HL-60/S4 (cell line): Measurements from ENCODE around the gene PTPN2.
"Not testable (repeated sequence)": the region's sequence is repeated elsewhere in the genome, so short reads cannot be mapped to it uniquely, and the experiment has no call there.

Experiments used
- in situ Hi-C: fragments of 300-500 bp; cut with MboI; formaldehyde crosslinking; loops from 2 replicates; pipeline ENCODE4 v1.14.3; 2022; ENCODE audit warnings: low sequenced_read_pairs

Gene PTPN2

GRCh38 chr18:12777500-12777944, 106.5 kb downstream of the PTPN2 start:
- in situ Hi-C loops, result no loop called here

DNA sequence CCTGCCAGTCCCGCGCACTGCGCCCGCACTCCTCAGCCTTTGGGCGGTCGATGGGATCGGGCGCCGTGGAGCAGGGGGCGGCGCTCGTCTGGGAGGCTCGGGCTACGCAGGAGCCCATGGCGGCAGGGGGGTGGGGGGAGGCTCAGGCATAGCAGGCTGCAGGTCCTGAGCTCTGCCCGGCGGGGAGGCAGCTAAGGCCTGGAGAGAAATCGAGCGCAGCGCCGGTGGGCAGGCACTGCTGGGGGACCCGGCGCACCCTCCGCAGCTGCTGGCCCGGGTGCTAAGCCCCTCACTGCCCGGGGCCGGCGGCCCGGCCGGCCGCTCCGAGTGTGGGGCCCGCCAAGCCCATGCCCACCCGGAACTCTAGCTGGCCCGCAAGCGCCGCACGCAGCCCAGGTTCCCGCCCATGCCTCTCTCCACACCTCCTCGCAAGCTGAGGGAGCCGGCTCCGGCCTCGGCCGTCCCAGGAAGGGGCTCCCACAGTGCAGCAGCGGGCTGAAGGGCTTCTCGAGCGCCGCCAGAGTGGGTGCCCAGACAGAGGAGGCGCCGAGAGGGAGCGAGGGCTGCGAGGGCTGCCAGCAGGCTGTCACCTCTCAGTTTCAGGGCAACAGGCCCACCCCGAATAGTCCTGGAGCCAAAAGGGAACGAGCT, 107.1 kb downstream of the PTPN2 start:
- in situ Hi-C loops, result no loop called here

- in situ Hi-C loops, result not testable (repeated sequence)
Measured at GRCh38 chr18:12776415-12776814, 107.6 kb downstream of the PTPN2 start.

DNA sequence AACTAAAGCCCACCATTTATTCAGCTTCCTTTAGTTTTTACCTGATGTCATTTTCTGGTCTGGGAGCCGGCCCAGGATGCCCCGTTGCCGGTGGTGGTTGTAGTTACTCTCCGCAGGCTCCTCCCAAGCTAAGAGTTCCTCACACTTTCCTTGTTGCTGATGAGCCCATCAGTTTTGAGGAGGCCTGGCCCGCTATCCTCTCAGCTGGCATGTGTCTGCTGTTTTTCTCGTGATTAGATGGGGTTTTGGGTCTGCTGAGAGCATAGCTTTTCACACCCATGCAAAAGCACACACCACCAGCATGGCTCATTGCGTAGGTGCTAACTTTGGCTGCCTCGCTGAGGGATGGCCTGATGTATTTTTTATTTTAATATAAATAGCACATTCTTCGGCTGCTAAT, 109.1 kb downstream of the PTPN2 start:
- in situ Hi-C loops, result no loop called here

DNA sequence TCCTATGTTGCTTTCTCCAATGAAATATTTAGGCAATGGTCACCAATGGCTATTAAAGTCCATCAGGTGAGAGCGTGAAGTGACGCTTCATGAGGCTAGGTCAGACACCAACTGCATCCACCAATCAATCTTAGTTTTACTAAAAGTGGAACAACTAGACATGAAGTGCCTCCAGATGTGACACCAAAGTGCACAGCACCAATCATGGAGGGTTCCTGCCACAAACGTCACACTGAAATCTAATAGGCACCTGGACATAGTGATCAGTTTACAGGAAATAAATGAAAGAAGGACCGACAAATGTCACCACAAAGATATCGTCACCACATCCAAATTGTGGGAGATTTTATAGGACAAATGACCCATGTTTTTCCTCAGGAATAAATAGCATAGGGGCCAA, 110.7 kb downstream of the PTPN2 start:
- in situ Hi-C loops, result no loop called here

DNA sequence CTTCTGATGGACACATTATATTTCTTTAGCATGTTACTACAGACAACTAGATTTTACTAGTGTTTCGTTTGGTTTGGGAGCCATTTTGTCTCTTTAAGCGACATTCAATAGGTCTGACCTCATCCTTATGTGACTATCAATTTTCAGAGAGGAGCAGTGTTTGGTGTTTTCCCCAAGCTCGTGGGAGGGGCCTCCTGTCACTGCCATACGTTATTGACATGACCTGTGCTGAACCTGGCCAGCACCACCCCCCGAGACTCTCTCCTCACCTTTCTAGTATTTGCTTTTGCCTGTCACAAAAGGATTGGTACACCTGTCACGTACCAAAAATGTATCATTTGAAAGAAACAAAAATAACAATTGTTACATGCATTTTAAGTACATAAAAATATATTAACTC, 111.9 kb downstream of the PTPN2 start:
- in situ Hi-C loops, result no loop called here

DNA sequence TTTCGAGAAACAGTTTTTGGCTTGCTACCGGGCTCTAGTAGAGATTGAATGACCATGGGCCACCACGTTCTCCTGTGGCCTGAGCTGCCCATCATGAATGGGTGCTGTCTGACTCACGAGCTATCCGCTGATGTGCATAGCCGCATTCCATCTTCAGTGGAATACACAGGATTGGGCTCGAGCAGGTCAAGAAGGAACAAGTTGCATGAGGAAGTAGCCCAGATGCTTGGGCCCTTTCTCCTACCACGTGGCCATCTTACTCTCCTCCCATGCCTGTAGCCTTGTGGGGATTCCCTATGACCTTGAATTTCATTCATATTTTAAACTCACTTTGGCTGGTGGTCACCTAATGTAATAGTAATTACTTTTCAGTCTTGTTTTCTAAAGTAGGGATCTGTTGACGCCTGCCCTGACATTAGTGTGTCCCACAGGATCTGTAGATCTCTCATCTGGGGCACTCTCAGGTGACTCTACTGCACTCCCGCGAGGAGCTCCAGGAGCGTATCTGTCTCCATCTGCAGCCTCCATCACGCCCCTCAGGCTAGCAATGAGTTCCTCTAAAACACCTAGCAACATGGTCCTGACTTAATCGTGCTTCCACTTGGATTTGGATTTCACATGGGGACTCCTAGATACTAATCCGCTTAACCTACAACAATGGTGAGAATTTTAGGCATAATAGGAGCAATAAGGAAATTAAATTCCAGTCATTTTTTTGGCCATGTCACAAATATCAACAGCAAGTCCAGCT, 113.4 kb downstream of the PTPN2 start:
- in situ Hi-C loops, result no loop called here

GRCh38 chr18:12769644-12770440, 114.2 kb downstream of the PTPN2 start:
- in situ Hi-C loops, result no loop called here

- in situ Hi-C loops, result no loop called here
Measured at GRCh38 chr18:12769136-12769535, 114.9 kb downstream of the PTPN2 start.

- in situ Hi-C loops, result no loop called here
Measured at GRCh38 chr18:12768625-12769024, 115.4 kb downstream of the PTPN2 start.

DNA sequence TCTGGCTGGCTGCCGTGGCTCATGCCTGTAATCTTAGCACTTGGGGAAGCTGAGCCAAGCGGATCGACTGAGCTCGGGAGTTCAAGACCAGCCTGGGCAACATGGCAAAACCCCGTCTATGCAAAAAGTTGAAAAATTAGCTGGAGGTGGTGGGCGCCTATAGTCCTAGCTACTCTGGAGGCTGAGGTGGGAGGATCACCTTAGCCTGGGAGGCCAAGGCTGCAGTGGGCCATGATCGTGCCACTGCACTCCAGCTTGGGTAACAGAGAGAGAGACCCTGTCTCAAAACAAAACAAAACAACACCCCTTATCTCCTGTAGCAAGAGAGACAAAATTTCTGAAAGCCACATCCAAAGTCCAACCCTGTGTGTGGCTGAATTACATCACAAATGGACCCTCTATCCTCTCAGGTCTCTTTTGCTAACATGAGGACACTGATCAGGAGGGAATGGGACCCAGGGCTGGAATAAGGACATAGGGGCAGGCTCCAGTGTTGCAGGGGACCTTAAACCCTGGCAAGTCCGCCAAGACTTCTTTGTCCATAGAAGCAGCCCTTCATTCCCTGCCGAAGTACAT, 116.4 kb downstream of the PTPN2 start:
- in situ Hi-C loops, result no loop called here

- in situ Hi-C loops, result no loop called here
Measured at GRCh38 chr18:12766986-12767433, 117.0 kb downstream of the PTPN2 start.

DNA sequence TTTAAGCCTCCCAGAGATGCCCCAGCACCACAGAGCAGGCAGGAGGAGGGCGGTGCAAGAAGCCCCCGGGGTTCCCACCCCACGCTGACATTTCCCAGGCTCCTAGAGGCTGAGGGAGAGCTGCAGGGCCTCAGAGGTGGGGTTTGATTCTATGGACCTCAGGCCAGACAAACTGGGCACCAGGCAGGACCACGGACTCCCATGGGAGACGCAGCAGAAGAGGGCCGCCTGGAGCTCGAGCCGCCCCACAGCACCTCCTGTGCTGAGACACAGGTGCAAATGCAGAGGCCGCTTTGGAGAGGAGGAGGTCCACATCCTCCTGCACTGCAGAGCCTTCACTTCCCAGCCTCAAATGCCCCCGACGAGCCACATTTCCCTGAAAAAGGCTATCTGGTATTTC, 118.5 kb downstream of the PTPN2 start:
- in situ Hi-C loops, result no loop called here

- in situ Hi-C loops, result no loop called here
Measured at GRCh38 chr18:12765126-12765525, 118.9 kb downstream of the PTPN2 start.

DNA sequence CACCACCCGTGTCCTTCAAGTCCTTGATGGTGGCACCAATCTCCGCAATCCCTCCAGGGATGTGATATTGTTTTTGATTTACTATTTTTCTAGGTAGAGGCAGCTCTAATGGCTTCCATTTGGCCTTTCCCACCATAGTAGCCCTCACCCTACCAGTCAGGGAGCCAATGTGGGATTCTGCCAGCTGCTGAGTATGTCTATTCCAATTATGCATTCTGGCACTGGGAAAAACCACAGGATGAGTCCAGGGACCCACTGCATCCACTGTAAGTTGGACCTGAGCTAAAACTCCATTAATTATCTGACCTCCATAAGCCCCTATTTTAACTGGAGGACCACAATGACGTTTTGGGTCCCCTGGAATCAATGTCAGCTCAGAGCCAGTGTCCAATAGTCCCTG, 125.5 kb downstream of the PTPN2 start:
- in situ Hi-C loops, result not testable (repeated sequence)

DNA sequence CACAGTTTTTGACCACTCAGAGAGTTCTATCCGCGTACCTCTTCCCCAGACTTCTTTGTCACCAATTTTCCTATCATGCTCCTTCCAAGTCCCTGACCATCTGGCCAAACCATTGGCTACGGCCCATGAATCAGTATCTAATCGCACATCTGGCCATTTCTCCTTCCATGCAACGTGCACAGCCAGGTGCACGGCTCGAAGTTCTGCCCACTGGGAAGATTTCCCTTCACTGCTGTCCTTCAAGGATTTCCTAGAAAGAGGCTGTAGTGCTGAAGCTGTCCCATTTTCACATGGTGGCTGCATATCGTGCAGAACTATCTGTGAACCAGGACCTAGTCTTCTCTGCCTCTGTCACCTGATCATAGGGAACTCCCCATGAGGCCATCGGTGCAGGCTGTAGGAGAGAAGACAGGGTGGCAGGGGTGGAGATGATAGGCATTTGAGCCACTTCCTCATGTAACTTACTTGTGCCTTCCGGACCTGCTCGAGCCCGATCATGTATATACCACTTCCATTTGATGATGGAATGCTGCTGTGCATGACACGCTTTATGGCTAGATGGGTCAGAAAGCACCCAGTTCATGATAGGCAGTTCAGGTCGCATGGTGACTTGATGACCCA, 127.3 kb downstream of the PTPN2 start:
- in situ Hi-C loops, result not testable (repeated sequence)

DNA sequence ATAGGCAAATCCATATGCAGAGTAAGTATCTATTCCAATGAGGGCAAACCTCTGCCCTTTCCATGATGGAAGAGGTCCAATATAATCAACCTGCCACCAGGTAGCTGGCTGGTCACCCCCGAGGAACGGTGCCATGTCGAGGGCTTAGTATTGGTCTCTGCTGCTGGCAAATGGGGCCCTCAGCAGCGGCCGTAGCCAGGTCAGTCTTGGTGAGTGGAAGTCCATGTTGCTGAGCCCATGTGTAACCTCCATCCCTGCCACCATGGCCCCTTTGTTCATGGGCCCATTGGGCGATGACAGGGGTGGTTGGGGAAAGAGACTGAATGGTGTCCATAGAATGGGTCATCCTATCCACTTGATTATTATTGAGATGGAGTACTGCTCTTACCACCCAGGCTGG, 128.4 kb downstream of the PTPN2 start:
- in situ Hi-C loops, result not testable (repeated sequence)

DNA sequence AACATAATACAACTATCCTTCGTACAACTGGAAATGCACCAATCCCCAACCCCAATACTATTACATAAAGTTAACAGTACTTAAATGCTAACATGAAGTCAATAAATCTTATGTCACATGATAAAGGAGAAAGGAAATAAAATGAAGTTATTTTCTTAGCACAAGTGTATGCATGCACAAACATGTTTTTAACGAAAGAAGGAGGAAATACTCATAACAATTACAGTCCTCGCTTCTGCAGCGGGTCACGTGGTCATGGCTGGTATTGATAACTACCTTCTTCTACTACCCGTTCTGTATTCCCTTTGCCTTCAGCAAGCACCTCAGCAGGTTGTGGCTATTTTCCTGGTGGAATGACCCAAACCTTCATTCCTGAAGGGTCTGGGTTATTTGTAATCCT, 129.5 kb downstream of the PTPN2 start:
- in situ Hi-C loops, result no loop called here

DNA sequence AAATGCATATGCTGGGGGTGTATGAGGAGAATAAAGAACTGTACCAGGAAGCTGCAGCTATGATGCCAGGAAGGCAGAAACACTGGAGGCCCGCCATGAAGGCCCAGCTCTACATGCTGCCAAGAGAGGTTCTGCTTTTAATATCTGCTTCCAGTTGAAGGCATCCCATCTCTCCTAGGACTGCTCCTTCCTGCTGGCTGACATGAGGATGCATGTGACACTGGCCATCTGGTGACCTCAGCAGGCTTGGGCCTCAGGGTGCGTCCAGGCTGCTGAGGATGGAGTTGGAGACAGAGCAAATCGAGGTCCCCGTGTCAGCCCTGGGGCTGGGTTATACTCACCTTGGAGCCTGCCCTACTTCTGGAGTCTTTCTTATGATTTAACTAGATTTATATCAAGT, 132.1 kb downstream of the PTPN2 start:
- in situ Hi-C loops, result no loop called here

- in situ Hi-C loops, result no loop called here
Measured at GRCh38 chr18:12751503-12751884, 132.5 kb downstream of the PTPN2 start.
